ENCODE measurements around the gene MTHFS.
"Not testable (repeated sequence)": the region's sequence is repeated elsewhere in the genome, so short reads cannot be mapped to it uniquely, and the experiment has no call there.

MTHFS gene

DNA sequence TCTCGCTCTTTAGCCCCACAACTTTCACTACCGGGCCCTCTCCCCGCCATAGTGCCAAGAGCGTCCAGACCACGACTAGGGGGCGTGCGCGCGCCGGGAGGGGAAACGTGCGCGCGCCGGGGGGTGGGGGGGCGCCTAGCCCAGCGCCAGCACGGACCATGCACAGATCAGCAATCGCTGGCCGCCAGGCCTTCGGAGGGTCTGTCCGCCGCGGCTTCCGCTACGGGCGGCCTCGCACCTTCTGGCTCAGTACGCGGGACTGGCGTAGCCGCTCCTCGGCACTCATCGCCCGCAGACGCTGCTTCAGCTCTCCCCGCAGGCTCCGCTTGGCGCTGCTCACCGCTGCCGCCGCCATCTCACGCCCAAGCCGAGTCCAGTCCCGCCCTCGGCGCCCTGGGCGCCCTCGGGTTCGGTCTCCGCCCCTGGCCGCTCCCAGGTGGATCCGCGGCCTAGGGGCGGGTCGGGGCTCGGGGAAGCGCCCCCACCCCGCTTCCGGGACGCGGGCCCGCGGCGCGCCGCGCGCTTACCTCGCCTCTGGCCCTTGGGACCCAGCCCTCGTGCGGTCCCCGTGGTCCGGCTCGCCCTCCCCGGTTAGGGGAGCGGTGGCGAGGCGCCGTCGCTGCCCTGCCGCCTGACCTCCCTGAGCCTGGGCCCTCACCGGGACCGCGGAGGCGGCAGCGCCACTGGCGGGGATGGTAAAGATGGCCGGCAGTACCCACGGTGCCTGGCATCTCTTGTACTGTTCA lies at the start of gene MTHFS:
Gene MTHFS (minus strand): TSS at position 381 of the 746 bp plus-strand sequence. CDS start 26 bp downstream, at position 355.
- peak; percentile 29 to 59 for DNase-seq (ENCODE audit: low read depth in 2 of 2)

DNA sequence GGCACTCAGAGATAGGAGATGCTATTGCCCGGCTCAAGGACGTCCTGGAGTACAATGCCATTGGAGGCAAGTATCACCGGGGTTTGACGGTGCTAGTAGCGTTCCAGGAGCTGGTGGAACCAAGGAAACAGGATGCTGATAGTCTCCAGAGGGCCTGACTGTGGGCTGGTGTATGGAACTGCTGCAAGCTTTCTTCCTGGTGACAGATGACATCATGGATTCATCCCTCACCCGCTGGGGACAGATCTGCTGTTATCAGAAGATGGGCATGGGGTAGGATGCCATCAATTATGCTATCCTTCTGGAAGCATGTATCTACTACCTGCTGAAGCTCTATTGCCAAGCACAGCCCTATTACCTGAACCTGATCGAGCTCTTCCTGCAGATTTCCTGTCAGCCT lies 47.8 kb upstream of the MTHFS start:
- DNase-seq (ENCODE audit: low read depth in 2 of 2): no peak

DNA sequence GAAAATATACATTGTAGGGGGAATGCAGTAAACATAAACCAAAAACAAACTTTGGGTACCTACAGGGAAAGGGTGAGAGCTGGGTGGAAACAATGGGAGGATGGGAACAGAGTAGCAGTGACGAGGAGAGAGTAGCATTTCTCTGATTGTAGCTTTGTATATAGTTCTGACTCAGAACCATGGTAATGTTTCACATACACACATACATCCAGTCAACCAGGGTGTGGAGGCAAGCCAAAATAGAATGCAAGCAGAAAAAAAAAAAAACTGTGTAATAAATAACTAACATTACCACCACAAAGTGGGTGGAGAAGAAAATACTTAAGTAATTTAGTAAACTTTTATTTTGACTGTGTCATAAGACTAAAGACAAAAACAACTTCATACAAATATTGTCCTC lies 47.0 kb upstream of the MTHFS start:
- no peak for DNase-seq (ENCODE audit: low read depth in 2 of 2)

DNA sequence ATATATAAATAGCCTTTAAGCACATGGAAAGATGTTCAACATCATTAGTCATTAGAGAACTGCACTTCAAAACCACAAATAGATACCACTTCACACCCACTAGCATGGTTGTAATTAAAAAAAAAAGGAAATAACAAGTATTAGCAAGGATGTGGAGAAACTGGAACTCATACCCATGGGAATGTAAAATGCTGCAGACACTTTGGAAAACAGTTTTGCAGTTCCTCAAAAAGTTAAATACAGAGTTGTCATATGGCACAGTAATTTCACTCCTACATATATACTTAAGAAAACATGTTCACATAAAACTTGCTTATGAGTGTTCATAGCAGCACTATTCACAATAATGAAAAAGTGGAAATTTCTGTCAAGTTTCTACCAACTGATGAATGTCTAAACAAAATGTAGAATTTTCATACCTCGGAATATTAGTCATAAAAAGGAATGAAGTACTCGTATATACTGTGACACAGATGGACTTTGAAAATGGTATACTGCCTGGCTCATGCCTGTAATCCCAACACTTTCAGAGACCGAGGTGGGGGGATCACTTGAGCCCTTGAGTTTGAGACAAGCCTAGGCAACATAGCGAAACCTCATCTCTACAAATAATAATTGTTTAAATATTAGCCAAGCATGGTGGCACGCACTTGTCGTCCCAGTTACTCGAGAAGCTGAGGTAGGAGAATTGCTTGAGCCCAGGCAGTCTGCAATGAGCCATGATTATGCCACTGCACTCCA lies 46.1 kb upstream of the MTHFS start:
- DNase-seq (ENCODE audit: low read depth in 2 of 2): no peak

DNA sequence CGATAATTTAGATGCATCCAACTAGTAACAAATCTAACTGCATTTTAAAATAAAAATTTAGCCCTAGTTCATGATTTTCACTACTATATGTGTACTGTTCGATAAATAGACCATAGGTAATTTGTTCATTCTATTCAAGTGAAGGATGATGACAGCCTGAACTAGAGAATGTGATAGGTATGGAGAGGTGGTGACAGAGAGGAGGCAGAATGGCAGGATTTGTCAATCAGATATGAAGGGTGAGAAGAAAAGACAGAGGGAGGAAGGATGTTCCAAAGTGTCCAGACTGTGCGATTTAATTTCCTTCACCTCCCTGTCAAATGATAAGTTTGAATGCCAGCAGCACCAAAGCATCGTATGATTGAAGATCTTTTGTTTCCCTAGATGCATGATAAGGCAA lies 42.6 kb upstream of the MTHFS start:
- no peak for DNase-seq (ENCODE audit: low read depth in 2 of 2)

DNA sequence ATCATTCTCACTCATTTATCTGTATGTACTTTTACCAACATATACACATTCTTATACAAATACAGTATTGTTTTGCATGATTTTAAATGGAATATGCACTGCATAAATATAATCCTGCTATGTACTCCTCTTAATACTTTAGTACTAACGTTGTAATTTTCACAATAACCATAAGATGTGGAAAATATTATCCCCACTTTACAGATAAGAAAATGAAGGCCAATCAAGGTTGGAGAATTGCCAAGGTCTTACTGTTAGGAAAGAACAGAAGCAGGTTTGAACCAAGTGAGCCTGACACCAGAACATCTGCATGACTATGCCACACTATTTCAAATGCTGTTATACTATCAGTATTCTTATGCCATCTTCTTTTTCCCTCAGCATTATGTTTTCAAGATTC lies 41.3 kb upstream of the MTHFS start:
- no peak for DNase-seq (ENCODE audit: low read depth in 2 of 2)

DNA sequence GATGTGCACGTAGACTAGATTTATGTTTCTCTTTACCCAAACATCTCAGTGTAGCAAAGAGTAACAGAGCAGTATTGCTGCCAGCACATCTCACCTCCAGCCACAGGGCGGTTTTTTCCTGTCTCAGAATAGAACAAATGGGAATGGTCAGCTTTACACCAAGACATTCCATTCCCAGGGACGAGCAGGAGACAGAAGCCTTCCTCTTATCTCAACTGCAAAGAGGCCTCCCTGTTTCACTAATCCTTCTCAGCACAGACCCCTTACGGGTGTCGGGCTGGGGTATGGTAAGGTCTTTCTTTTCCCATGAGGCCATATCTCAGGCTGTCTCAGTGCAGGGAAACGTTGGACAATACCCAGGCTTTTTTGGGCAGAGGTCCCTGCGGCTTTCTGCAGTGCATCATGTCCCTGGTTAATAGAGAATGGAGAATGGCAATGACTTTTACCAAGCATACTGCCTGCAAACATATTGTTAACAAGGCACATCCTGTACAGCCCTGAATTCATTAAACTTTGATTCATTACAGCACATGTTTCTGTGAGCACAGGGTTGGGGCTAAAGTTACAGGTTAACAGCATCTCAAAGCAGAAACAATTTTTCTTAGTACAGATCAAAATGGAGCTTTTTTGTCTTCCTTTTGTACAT lies 38.9 kb upstream of the MTHFS start:
- DNase-seq (ENCODE audit: low read depth in 2 of 2): not testable (repeated sequence)

DNA sequence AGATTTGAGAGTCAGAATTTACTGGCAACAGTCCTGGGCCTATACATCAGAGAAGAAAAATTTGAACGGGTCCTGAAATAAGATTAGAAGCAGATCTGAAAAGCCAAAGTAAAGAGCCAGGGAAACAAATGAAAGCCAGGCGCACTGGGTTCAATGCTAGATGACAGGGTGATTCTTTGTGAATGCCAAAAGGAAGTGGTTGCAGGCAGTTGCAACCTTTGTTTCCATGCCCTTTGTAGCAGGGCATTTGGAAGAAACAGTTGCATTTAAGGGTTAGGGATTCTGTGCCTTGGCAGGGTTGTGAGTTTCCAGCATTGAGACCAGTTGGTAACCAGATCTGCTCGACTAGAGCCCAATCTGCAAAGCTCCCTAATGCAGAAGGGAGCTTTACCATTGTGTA lies 36.4 kb upstream of the MTHFS start:
- DNase-seq (ENCODE audit: low read depth in 2 of 2): no peak

DNA sequence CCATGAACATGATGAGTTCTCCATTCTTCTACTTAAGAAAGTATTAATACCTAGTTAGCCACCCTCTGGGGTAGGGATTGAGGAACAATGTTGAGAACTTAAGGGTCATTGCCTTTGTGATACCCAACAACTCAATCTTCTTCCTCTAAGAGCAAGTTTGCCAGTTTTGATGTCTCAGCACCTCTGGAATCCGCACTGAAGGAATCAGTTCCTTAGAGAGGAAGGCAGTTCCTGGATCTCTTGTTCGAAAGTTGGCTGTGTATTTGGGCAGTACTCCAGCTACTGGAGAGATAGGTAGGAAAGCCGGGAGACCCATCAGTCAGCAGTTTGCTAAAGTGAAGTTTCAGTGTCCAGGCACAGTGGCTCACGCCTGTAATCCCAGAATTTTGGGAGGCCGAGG lies 35.6 kb upstream of the MTHFS start:
- no peak for DNase-seq (ENCODE audit: low read depth in 2 of 2)

DNA sequence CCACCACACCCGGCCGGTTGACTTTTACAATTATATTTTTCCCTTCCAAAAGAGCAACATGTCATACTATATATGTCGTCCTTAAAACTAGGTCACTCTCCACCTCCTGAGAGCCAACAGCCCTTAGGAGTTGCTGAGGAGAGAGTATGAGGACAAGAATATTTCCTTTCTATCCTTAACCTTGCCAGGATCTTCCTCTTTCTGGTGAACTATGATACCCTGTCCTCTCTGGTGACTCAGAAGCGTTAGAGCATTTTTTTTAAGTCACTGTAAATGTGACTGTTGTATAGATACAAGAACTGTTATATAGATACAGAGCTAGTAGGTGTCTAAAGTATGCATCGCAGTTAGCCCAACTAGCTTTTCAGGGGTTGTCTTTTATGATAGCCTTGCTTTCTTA lies 33.7 kb upstream of the MTHFS start:
- no peak for DNase-seq (ENCODE audit: low read depth in 2 of 2)

DNA sequence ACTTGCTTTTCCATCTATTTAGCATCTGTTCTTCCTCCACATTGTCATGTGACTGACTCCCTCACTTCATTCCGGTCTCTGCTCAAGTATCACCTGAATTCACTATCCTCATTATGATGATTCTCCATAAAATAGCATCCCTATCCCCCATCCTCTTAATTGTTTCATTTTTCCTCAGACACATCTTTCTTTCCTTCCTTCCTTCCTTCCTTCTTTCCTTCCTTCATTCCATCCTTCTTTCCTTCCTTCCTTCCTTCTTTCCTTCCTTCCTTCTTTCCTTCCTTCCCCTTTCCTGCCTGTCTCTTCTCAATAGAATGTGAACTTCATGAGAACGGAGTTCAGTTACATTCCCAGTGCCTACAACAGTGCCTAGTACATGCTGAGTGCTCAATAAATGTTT lies 32.6 kb upstream of the MTHFS start:
- DNase-seq (ENCODE audit: low read depth in 2 of 2): no peak

DNA sequence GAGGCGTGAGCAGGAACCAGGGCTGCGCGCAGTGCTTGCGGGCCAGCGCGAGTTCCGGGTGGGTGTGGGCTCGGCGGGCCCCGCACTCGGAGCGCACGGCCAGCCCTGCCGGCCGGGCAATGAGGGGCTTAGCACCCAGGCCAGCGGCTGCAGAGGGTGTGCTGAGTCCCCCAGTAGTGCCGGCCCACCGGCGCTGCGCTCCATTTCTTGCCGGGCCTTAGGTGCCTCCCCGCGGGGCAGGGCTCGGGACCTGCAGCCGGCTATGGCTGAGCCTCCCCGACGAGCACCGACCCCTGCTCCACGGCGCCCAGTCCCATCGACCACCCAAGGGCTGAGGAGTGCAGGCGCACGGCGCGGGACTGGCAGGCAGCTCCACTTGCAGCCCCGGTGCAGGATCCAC lies 29.3 kb upstream of the MTHFS start:
- DNase-seq (ENCODE audit: low read depth in 2 of 2): not testable (repeated sequence)

DNA sequence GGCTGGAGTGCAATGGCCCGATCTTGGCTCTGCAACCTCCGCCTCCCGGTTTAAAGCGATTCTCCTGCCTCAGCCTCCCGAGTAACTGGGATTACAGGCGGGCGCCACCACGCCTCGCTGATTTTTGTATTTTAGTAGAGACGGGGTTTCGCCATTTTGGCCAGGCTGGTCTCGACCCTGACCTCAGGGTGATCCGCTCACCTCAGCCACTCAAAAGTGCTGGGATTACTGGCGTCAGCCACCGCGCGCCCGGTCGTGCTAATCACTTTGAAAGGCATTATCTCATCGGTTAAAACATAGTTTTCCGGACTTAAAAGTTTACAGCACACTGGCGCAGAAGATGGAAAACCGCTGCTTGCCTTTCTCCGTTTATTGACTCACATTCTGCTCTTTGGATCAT lies 27.6 kb upstream of the MTHFS start:
- DNase-seq (ENCODE audit: low read depth in 2 of 2): no peak

DNA sequence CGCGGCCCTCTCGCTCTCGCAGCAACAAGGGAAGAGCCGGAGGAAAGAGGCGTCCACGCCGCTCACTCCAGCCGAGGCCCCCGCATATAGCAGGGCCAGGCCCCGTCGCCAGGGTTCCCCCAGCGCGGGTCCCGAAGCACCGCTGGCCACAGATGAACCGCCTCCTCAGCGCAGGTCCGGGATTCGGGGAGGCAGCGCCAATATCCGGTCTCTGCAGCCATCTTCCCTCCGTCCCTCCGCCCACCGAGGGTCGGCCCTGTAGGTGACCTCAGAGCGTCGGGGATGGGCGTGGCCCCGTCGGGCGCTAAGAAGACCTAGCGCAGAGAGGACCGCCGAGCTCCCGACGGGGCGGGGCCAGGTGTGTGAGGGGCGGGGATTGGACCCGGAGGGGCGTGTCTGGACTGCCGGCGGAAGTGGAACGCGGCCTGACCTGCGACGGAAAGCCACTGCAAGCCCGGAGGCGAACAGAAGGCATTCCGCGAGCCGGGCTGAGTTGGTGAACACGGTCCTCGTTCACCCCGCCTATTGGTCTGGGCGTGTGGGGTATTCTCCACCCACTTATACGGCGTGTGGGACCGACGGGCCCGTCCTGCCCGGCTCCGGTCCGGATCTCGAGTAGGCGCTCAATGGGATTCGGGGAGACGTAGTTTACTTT lies 26.8 kb upstream of the MTHFS start:
- peak; percentile 94 to 99 for DNase-seq (ENCODE audit: low read depth in 2 of 2)

DNA sequence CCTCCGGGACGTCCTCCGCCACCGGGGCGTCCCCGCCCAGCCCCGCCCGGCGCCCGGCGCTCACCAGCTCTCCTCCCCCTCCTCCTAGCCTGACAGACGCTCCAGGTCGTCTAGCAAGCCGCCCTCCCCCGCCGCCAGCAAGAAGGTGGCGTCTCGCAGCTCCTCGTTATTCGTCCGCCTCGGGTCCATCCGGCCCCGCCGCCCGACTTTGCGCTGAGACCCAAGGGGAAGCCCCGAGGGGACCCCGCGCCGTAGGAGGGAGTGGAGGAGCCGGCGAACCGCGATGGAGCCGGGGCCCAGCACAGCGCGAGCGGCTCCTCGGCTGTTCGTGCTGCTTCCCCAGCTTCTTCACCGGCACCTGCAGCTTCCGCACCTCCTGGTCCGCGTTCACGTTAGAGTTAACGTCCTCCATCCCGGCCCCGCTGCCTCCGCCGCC lies 26.3 kb upstream of the MTHFS start:
- peak; percentile 46 to 60 for DNase-seq (ENCODE audit: low read depth in 2 of 2)

DNA sequence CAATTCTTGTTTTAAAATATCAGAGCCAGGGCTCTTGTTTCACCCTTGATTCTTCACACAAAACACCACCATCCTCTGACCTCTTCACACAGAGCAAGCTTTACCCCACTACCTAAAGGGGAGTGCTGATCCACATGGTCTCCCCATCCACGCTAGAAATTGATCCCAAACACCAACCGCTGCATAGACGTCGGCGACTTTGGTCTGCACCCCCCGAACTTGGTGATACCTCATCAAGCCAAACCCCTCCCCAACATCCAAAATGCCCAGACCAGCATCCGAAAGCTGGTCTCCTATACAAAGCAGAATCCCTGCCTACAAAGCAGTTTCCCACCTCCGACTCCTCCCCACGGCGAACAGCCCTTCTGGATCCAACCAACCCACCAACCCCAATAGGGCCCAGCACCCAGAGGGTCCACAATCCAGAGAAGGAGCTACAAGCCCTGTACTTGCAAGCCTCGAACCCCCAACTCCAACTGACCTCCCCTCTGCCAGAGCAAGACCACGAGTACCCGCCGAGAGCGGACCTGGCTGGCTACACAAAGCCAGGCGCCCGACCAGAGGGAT lies 25.8 kb upstream of the MTHFS start:
- no peak for DNase-seq (ENCODE audit: low read depth in 2 of 2)

DNA sequence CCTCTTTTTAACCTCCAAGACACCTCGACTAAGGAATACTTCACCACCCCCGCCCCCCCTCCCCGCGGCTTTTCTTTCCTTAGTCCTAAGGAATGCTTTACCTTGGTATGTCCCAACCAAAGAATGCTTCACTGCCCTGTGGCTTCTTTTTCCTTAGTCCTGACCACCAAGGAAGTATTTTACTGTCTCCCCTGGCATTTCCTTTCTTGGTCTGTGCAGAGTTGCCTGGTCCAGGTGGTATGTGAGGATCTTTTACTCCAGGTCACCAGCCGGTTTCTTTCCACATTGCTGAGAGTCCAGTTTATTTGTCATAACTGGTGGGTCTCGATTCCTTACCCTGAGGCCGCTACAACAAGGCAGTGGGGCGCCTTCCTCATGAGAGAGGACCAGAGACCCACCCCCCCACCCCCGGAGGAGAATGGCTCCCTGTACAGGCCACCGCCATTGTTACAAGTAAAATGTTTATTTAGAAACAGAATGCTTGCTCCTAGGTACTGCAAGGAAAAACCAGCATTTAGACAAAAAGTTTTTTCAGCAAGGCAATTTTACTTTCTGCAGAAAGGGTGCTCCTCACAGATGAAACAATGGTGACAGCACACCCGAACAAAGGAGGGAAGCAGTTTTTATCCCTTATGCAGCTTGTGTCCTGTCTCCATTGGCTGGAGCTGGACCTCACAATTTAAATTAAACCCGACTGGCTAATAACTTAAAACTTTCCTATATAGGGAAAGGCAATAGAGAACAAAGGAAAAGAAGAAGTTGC lies 23.1 kb upstream of the MTHFS start:
- DNase-seq (ENCODE audit: low read depth in 2 of 2): no peak

DNA sequence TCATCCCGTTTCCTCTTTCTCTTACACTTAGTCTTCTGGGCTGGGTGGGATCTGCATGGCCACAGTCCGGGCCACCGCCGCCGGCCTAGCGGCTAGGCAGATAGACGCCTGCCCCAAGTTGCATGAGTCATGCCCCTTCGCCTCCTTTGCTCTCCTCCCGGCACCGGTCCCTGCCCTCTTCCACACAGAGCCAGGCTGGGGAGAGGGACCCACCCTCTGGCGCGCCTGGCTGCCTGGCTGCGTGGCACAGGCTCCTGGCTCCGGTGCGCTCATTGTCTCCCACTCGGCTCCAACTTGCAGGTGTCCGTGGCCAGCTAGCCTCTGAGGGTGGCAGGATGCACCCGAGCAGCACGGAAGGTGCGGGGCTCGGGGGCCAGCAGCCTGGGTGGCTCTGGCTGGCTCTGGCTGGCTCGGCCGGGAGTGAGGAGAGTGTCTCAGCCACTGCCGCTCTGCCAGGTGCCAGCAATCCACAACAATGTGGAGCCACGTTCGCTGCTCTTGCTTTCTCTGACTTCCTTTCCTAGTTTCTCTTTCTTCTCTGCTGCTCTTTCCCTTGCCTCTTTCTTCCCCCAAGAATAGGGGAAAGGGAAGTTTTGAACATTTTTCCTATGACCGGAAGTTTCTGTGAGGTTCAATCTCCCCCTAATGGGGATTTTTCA lies 22.4 kb upstream of the MTHFS start:
- no peak for DNase-seq (ENCODE audit: low read depth in 2 of 2)

DNA sequence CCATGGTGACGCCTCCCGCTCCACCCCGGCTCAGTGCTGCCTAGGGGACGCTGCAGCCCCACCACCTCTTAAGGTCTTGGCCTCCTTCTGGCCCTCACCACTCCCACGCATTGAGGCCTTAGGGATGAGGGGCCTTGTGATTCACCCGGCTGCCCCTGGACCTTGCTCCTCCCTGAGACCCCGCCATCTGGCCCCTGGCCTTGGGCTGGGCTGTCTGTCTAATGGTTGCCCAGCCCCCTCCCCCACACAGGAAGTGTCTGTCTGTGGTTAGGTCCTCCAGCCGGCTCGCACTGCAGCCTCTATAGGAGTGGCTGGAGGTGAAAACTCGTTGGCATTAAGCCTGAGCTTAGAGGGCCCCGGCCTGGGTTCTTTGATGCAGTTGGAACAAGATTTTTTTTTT lies 21.5 kb upstream of the MTHFS start:
- DNase-seq (ENCODE audit: low read depth in 2 of 2): no peak

DNA sequence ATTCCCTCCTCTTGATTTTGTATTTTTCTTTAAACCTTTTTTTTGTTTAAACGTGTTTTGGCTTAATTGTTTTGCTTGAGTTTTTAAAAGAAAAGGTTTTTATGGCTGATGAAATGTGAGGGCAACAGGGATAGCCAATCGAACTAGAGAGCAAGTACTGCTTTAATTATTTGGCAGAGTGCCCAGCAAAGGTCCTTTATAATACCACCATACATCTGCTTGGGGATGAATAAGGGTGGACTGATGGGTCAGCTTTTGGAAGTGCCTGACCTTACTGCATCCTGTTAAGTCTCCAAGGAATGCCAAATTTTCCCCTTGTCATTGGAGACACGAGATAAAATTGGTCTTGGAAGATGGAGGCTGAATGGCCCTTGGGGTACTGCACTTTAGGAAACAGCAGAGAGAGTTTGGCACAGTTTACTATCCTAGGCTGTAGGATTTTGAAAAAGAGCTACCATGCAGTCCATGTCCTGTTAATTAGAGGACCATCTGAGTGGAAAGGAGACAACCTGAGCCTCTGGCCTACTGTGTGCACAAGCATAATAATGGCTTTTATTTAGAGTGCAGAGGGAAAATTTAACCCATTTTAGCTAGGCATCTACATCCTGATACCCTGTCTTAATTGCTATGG lies 19.8 kb upstream of the MTHFS start:
- no peak for DNase-seq (ENCODE audit: low read depth in 2 of 2)

Data from stimulated activated CD8-positive, alpha-beta memory T cell treated with anti-CD3 and anti-CD28 coated beads, Interleukin-15, amount 100 ng/mL, for 4 hours (primary cell).